Activated CD8-positive, alpha-beta memory T cell treated with anti-CD3 and anti-CD28 coated beads for 4 hours (primary cell): Measurements from ENCODE around the gene TIGD3.
"Not testable (repeated sequence)": the region's sequence is repeated elsewhere in the genome, so short reads cannot be mapped to it uniquely, and the experiment has no call there.

Experiments
- DNase-seq, 2 donors: peaks; one replicate each; pipeline ENCODE4 v3.0.0-alpha.2; 2020; ENCODE audit warnings: low read depth in 2 of 2

TIGD3 gene

GRCh38 chr11:65325435-65325834, 29.1 kb upstream of the TIGD3 start:
- no peak for DNase-seq

DNA sequence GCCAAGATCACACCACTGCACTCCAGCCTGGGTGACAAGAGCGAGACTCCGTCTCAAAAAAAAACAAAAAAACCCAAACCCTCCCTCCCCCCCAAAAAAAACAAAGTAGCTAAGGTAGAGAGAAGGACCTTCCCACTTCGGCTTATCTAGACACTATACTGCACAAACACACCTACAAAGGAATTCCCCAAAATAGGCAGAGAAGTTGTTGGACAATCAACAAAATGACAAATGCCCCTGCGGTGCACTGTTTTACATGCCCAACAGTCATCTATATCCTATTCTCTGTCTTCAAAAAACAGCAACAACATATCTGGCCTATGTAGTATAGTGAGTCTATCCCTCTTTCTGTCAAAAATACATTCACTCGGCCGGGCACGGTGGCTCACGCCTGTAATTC, 27.5 kb upstream of the TIGD3 start:
- DNase-seq: no peak

GRCh38 chr11:65329478-65329877, 25.1 kb upstream of the TIGD3 start:
- no peak for DNase-seq

- peak; percentile 68 to 69 for DNase-seq
These were observed 24.6 kb upstream of the TIGD3 start for GRCh38 chr11:65329944-65330403.

- no peak for DNase-seq
These were observed 24.0 kb upstream of the TIGD3 start for GRCh38 chr11:65330544-65330943.

- not testable (repeated sequence) for DNase-seq
These were observed 22.0 kb upstream of the TIGD3 start for GRCh38 chr11:65332591-65332990.

- DNase-seq: no peak
These were observed 19.8 kb upstream of the TIGD3 start for GRCh38 chr11:65334696-65335295.

GRCh38 chr11:65338676-65339075, 15.9 kb upstream of the TIGD3 start:
- no peak for DNase-seq

GRCh38 chr11:65340226-65340625, 14.3 kb upstream of the TIGD3 start:
- DNase-seq: no peak

- no peak for DNase-seq
These were observed 12.7 kb upstream of the TIGD3 start for GRCh38 chr11:65341856-65342255.

- DNase-seq: no peak
These were observed 3.0 kb upstream of the TIGD3 start for GRCh38 chr11:65351511-65351910.

DNA sequence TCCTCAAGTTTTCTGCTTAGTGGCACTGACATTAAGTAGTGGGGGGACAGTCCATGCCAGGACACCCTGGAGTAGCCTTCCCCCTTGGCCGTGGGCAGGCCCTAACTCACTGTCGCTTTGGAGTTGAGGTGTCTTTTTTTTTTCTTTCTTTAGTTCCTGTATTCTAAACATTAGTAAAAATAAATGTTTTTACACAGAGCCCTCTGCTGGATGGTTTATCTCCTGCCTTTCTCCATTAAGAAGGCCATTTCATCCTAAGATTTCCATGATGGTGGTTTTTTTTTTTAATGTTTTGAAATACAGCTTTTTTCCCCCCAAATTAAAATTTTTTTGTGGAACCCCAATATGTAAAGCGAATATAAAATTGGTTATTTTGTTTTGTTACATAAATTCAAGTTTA, 1.8 kb upstream of the TIGD3 start:
- DNase-seq: no peak

DNA sequence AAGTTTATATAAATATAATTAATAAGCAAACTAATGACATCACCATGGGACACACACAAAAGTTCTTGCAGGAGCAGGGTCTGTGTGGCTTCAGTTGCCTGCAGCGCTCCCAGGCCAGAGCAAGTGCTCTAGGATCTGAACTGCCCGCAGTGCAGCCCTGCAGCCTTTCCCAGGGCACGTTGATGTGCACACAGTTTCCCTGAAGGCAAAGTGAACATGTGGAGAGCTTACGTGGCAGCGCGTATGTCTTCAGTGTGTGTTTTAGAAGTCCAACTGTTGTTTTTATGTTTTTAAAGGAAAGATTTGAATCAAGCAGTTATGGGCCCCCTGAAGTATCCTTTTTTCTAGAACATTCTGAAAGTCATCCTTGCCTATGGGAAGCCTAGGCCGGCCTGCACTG, 1.2 kb upstream of the TIGD3 start:
- DNase-seq: no peak

- DNase-seq: no peak
These were observed 669 bp upstream of the TIGD3 start for GRCh38 chr11:65353900-65354264.

DNA sequence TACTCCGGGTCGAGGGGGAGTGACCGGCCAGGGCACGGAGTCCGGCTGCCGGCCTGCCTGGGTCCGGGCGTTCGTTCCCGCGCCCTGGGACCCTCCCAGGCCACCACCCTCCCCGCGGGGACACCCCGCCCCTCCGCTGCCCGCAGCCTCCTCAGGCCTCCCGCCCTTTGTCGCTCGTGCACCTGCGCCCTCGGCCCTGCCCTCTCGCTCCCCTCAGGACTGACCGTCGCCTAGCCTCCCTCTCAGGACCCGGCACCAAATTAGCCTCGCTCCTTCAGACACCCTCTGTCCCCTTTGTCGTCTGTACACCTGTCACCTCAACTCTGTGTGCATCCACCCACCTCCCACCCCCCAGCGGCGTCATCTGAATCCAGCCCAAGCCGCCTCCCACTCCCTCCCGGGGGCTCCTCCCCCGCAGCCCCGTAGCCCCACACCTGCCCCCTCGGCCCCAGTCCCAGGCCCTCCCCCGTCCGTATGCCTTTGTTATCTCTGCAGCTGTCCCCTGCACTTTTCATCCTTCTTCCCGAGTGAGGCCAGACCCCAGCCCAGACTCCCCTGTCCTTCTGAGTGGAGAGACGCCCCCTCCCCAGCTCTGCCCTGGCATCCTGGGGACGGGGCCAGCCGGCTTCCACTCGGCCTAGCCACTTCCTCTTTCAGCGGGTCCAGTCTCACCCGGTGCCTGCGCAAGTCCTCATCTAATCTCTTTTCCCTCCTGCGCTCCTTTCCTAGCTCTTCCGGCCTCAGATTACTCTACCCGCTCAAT, 643 bp downstream of the TIGD3 start:
- peak in 1 of 2 donors; percentile 40 for DNase-seq

DNA sequence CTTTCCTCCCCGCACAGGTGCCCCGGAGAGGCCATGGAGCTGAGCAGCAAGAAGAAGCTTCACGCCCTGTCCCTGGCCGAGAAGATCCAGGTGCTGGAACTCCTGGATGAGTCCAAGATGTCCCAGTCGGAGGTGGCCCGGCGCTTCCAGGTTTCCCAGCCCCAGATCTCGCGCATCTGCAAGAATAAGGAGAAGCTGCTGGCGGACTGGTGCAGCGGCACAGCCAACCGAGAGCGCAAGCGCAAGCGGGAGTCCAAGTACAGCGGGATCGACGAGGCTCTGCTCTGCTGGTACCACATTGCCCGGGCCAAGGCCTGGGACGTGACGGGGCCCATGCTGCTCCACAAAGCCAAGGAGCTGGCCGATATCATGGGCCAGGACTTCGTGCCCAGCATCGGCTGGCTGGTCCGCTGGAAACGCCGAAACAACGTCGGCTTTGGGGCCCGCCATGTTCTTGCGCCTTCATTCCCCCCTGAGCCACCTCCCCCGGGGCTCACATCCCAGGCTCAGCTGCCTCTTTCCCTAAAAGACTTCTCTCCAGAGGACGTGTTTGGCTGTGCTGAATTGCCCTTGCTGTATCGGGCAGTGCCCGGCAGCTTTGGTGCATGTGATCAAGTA, 1.3 kb downstream of the TIGD3 start:
- no peak for DNase-seq

GRCh38 chr11:65356394-65356972, 1.9 kb downstream of the TIGD3 start:
- DNase-seq: no peak

DNA sequence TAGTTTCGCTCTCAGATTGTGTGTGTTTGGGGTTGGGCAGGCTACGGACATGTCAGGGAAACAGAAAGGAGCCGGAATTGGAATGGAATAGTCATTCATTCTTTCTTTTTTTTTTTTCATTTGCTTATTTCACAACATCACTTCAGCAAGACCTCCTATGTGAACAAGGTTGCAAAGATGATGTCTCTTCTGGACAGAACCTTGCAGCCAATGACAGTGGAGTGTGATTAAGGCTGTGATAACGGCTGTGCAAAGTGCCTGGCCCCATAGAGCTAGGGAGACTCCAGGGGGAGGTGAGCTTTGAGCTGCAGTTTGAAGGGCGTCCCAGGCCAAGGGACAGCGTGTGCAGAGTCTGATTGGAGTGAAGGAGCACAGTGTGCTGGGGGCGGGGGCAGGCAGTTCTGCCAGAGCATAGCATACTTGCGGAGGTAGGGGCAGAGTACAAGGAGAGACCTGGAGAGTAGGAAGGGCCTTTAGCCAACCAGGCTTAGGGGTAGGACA, 3.4 kb downstream of the TIGD3 start:
- no peak for DNase-seq

DNA sequence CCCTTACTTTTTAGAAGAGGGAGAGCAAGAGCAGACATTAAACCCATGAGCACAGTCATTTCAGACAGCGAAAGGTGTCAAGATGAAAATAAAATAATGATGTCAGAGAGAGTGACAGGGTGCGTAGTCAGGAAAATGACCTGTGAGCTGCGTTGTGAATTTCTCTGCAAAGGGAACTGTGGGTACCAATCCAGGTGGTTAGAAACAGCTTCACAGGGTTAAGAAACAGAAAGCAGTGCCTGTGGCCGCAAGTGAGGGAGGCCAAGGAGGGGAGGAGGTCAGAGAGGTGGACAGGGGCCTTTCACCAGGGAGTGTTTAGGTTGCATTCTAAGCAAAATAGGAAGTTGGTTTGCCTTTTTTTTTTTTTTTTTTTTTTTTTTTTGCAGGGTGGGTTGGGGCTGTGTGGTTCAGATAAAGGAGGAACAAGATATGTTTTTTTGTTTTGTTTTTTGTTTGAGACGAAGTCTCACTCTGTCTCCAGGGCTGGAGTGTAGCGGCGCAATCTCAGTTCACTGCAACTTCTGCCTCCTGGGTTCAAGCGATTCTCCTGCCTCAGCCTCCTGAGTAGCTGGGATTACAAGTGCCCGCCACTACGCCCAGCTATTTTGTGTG, 7.9 kb downstream of the TIGD3 start:
- no peak for DNase-seq

DNA sequence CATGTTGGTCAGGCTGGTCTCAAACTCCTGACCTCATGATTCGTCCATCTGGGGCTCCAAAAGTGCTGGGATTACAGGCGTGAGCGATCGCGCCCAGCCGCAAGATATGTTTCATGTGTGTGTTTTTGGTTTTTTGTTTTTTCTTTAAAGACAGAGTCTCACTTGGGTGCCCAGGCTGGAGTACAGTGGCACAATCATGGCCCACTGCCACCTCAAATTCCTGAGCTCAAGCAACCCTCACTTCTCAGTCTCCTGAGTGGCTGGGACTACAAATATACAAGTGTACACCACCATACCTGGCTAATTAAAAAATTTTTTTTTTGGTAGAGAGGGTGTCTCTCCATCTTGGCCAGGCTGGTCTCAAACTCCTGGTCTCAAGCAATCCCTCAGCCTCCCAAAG, 8.4 kb downstream of the TIGD3 start:
- DNase-seq: no peak

DNA sequence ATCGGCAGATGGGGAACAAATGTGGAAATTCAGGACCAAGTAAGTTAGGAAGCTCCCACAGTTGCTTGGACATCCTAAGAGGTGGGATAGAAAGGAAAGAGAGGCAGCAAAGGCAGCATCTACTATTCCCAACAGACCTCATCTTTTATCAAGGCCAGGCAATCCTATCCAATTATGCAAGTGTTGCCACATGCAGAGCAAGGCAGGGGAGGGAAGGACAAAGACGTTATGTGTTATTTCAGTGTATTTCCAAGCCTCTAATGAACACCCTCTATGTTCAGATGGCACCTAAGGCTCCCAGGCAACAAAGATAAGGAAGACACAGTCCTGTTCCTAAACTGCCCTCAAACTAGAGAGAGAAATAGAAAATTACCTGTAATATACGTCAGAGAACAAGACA, 9.2 kb downstream of the TIGD3 start:
- no peak for DNase-seq

DNA sequence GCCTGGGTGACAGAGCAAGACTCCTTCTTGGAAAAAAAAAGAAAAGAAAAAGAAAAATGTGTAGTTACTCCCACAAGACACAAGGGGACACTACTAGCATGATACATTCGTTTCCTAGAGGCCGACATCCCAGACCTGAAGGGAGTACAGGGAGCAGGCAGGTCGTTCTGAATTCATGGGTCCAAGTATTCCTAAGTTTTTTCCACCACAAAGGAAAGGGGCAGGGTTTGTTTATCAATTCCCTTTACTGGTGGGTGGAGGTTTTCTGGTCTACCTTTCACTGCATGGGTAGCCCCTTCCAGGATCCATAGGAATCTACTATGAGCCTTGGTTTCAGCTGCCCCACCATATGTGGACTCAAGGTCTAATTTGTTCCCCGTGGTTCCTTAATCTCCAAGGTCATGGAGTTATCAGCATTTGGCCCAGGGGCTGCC, 11.8 kb downstream of the TIGD3 start:
- DNase-seq: no peak
